ENCODE data around the gene FOXN4. TPM values are rescaled to one million over a fixed set of nuclear protein-coding genes. Genes with fewer than 3 reads are reported as not detected.
"Not testable (repeated sequence)": the region's sequence is repeated elsewhere in the genome, so short reads cannot be mapped to it uniquely, and the experiment has no call there.

The FOXN4 gene
- total RNA-seq, 4 donors from 2014 or later = not detected

GRCh38 chr12:109334887-109335286 lies 25.8 kb upstream of the FOXN4 start:
- H3K4me3 ChIP-seq = no peak overlapping the region

GRCh38 chr12:109331301-109331952 lies 22.3 kb upstream of the FOXN4 start:
- Histone ChIP-seq H3K4me3 (no peak overlapping the region), H3K4me1 (no peaks in the 10 kb centered on the region), H3K36me3 (no peaks in the 10 kb centered on the region), H3K9me3 (no peaks in the 10 kb centered on the region), H3K27ac (no peak overlapping the region), H3K27me3 (no peaks in the 10 kb centered on the region)
- TF ChIP-seq EP300 (IDR thresholded peaks at IDR 0.05) (no peak), POLR2A (IDR thresholded peaks at IDR 0.05) (no peak), POLR2AphosphoS5 (IDR thresholded peaks at IDR 0.05) (no peak), CTCF (IDR thresholded peaks at IDR 0.05) (no peak)
- DNase-seq (ENCODE audit: low spot score in 2 of 2) = no peak
- WGBS = 54% methylated on average over 7 of the region's 7 CpGs

More at GRCh38 chr12:109334887-109335286, 25.8 kb upstream of the FOXN4 start:
- no peak overlapping the region for H3K27ac ChIP-seq
- no peaks in the 10 kb centered on the region for H3K36me3 ChIP-seq
- H3K4me1 ChIP-seq = no peaks in the 10 kb centered on the region
- WGBS = 95% methylated on average over 2 of the region's 2 CpGs
- H3K27me3 ChIP-seq = no peaks in the 10 kb centered on the region
- H3K9me3 ChIP-seq = no peaks in the 10 kb centered on the region
- no peak for DNase-seq (ENCODE audit: low spot score in 2 of 2)
- TF ChIP-seq EP300 (IDR thresholded peaks at IDR 0.05) (no peak), POLR2AphosphoS5 (IDR thresholded peaks at IDR 0.05) (no peak), POLR2A (IDR thresholded peaks at IDR 0.05) (no peak), CTCF (IDR thresholded peaks at IDR 0.05) (no peak)

- Histone ChIP-seq H3K27ac (no peak overlapping the region), H3K4me1 (no peaks in the 10 kb centered on the region), H3K36me3 (no peaks in the 10 kb centered on the region), H3K9me3 (no peaks in the 10 kb centered on the region), H3K27me3 (no peaks in the 10 kb centered on the region), H3K4me3 (no peak overlapping the region)
- TF ChIP-seq EP300 (IDR thresholded peaks at IDR 0.05) (no peak), POLR2A (IDR thresholded peaks at IDR 0.05) (no peak), POLR2AphosphoS5 (IDR thresholded peaks at IDR 0.05) (no peak), CTCF (IDR thresholded peaks at IDR 0.05) (no peak)
- no peak for DNase-seq (ENCODE audit: low spot score in 2 of 2)
- WGBS = 89% methylated on average over 16 of the region's 16 CpGs
Measured at GRCh38 chr12:109330282-109331230, 21.5 kb upstream of the FOXN4 start.

- Histone ChIP-seq H3K27me3 (no peaks in the 10 kb centered on the region), H3K4me1 (no peaks in the 10 kb centered on the region), H3K36me3 (no peaks in the 10 kb centered on the region), H3K9me3 (no peaks in the 10 kb centered on the region), H3K4me3 (no peak overlapping the region), H3K27ac (no peak overlapping the region)
- TF ChIP-seq POLR2AphosphoS5 (IDR thresholded peaks at IDR 0.05) (no peak), CTCF (IDR thresholded peaks at IDR 0.05) (no peak), EP300 (IDR thresholded peaks at IDR 0.05) (no peak), POLR2A (IDR thresholded peaks at IDR 0.05) (no peak)
- WGBS = 66% methylated on average over 7 of the region's 7 CpGs
- DNase-seq (ENCODE audit: low spot score in 2 of 2) = no peak
Measured at GRCh38 chr12:109329686-109330085, 20.6 kb upstream of the FOXN4 start.

GRCh38 chr12:109329003-109329402 lies 19.9 kb upstream of the FOXN4 start:
- H3K9me3 ChIP-seq = no peaks in the 10 kb centered on the region
- H3K27me3 ChIP-seq = no peaks in the 10 kb centered on the region
- H3K27ac ChIP-seq = no peak overlapping the region
- H3K36me3 ChIP-seq = no peaks in the 10 kb centered on the region
- no peak for TF ChIP-seq EP300 (IDR thresholded peaks at IDR 0.05)
- no peak for TF ChIP-seq POLR2AphosphoS5 (IDR thresholded peaks at IDR 0.05)
- TF ChIP-seq CTCF (IDR thresholded peaks at IDR 0.05) = no peak
- TF ChIP-seq POLR2A (IDR thresholded peaks at IDR 0.05) = no peak
- WGBS = 87% methylated on average over 3 of the region's 3 CpGs
- DNase-seq (ENCODE audit: low spot score in 2 of 2) = no peak
- no peaks in the 10 kb centered on the region for H3K4me1 ChIP-seq
- no peak overlapping the region for H3K4me3 ChIP-seq

GRCh38 chr12:109321294-109321693 lies 12.2 kb upstream of the FOXN4 start:
- H3K36me3 ChIP-seq; H3K27ac ChIP-seq; H3K4me3 ChIP-seq; H3K9me3 ChIP-seq; DNase-seq (ENCODE audit: low spot score in 2 of 2); H3K4me1 ChIP-seq: not testable (repeated sequence)
- H3K27me3 ChIP-seq = peaks cover 30% of the 10 kb centered on the region
- 89% methylated on average over 8 of the region's 8 CpGs for WGBS

Measured in suprapubic skin (tissue), 4 donors.